LNCAP (cell line): ENCODE measurements around the gene EPHA10.

ENCODE experiments used
- TF ChIP-seq, protein P1 (sequence below): fragments of 450-650 bp; IDR thresholded peaks from 2 replicates; pipeline ENCODE4 v1.5.1; 2017; ENCODE audit warnings: mild to moderate bottlenecking

EPHA10 gene

DNA sequence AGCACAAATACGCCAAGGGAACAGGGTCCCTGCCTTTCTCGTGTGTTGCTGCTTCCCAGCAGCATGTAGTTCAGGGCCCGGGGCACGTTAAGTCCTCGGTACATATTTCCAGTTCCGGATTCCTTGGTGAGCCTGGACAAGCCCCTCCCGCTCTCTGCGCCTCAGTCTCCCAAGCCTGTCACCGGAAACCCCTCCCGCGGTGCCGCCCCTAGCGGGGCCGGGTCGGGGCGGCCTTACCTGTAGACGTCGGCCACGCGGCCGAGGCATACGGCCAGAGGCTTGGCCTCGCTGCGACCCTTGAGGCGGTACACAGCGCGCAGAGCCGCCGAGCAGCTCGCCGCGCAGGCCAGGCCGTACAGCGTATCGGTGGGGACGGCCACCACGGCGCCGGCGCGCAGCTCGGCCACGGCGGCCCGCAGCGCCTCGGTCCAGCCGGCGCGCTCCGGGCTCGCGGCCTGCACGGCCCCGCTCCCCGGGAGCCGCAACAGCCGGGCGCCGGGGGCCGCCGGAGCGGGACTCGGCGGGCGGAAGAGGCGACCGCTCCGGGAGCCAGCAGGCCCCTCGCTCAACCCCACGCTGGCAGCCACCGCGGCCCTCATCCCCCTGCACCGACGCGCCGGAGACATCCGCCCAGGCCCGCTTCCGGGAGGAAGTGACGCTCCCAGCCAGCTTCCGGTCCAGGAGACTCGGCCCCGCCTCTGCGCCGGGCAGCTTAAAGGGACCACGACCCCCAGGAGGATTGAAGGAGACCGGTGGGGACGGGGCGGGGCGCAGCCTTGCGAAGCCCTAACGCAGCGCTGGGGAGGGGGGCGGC, 42.8 kb upstream of the EPHA10 start, which contains the start of the genes C1orf122 and YRDC:
TSS of gene C1orf122 (plus strand) at position 236 of the 814 bp plus-strand sequence. CDS start 615 bp downstream, outside the sequence.
TSS of gene YRDC (minus strand) at position 654 of the 814 bp plus-strand sequence. CDS start at position 626, 28 bp downstream.
- TF ChIP-seq, protein P1, sequence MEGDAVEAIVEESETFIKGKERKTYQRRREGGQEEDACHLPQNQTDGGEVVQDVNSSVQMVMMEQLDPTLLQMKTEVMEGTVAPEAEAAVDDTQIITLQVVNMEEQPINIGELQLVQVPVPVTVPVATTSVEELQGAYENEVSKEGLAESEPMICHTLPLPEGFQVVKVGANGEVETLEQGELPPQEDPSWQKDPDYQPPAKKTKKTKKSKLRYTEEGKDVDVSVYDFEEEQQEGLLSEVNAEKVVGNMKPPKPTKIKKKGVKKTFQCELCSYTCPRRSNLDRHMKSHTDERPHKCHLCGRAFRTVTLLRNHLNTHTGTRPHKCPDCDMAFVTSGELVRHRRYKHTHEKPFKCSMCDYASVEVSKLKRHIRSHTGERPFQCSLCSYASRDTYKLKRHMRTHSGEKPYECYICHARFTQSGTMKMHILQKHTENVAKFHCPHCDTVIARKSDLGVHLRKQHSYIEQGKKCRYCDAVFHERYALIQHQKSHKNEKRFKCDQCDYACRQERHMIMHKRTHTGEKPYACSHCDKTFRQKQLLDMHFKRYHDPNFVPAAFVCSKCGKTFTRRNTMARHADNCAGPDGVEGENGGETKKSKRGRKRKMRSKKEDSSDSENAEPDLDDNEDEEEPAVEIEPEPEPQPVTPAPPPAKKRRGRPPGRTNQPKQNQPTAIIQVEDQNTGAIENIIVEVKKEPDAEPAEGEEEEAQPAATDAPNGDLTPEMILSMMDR, result no peak

DNA sequence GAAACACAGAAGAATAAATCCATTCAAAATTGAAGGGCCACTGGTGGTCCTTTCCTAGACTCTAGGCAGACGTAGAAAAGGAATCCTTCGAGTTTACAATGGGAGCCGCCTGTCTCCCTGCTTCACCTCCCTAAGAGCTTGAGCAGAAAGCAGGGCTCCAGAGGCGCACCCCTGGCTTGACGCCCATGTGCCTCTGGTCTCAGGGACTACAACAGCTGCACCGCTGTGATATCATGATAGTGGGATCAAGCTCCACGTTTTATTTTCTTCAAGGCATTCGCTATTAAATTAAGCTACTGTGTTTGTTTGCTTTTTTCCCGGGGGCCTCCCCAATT, 42.3 kb upstream of the EPHA10 start:
- TF ChIP-seq, protein P1, result no peak

GRCh38 chr1:37802439-37802838, 37.5 kb upstream of the EPHA10 start:
- TF ChIP-seq, protein P1, result no peak

- TF ChIP-seq, protein P1, result no peak
Measured at GRCh38 chr1:37797750-37798345, 32.9 kb upstream of the EPHA10 start.

GRCh38 chr1:37795340-37796125, 30.6 kb upstream of the EPHA10 start:
- TF ChIP-seq, protein P1, result no peak

GRCh38 chr1:37794372-37795339, 29.7 kb upstream of the EPHA10 start:
- TF ChIP-seq, protein P1, result no peak
